Body of pancreas (tissue), 4 donors: ENCODE data around the gene STOX2.

Experiments
- CTCF ChIP-seq, 7 experiments: fragments of 450-650 bp in 4 of 7; fragments of 200-600 bp in 3 of 7; sonication (generic) in 3 of 7; IDR thresholded peaks; one replicate each; pipeline ENCODE4 v1.5.1; 2016 to 2019; ENCODE audit warnings: antibody characterized with exemption in 7 of 7
- POLR2A ChIP-seq, 3 donors: fragments of 450-650 bp; IDR thresholded peaks; one replicate each; pipeline ENCODE4 v1.6.1; 2016; ENCODE audit warnings: antibody characterized with exemption in 3 of 3, mild to moderate bottlenecking in 2 of 3

GRCh38 chr4:183912585-183912984, 7.5 kb downstream of the STOX2 start:
- TF ChIP-seq POLR2A (IDR thresholded peaks at IDR 0.05) (no peak), CTCF (IDR thresholded peaks at IDR 0.05) (no peak)
